ENCODE measurements around the gene SEPHS2.

GRCh38 chr16:30438835-30439234 lies 6.8 kb downstream of the SEPHS2 start:
- TF ChIP-seq POLR2A (IDR thresholded peaks at IDR 0.05) (no peak), POLR2AphosphoS5 (IDR thresholded peaks at IDR 0.05) (no peak)
- TF ChIP-seq, protein P1, sequence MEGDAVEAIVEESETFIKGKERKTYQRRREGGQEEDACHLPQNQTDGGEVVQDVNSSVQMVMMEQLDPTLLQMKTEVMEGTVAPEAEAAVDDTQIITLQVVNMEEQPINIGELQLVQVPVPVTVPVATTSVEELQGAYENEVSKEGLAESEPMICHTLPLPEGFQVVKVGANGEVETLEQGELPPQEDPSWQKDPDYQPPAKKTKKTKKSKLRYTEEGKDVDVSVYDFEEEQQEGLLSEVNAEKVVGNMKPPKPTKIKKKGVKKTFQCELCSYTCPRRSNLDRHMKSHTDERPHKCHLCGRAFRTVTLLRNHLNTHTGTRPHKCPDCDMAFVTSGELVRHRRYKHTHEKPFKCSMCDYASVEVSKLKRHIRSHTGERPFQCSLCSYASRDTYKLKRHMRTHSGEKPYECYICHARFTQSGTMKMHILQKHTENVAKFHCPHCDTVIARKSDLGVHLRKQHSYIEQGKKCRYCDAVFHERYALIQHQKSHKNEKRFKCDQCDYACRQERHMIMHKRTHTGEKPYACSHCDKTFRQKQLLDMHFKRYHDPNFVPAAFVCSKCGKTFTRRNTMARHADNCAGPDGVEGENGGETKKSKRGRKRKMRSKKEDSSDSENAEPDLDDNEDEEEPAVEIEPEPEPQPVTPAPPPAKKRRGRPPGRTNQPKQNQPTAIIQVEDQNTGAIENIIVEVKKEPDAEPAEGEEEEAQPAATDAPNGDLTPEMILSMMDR (IDR thresholded peaks at IDR 0.05), result no peak

All from suprapubic skin (tissue), 4 donors.